ENCODE measurements around the gene CGNL1.

The CGNL1 gene

DNA sequence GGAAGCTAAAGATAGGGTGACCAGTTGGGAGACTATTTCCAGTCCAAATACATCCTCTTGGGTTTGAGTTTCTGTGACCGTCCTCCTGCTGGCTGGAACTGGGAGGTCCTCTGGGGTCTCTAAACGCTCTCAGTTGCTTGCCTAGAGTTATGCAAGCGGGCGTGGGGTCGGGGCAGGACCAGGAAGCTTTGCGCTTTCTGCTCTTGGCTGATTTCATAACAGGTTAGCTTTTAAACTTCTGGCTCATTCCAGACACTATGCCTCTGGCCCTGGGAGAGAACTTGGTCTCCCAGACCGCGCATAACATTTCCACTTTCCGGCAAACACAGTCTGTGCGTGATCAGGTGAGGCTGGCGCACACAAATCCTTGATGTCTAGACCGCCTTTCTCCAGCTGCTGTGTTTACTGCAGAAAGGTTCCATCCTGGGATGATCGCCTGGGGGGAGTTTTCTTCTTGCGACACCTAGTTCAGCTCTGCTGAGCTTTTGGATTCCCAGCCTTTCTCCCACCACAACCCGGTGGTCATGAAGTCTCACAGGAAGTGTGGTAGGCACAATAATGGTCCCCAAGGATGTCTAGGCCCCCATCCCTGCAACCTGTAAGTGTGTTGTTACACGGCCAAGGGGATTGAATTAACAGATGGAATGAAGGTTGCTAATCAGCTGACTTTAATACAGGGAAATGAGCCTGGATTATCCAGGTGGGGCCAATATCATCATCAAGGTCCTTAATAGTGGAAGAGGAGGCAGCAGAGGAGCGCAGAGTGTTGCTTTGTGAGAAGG lies 23.6 kb upstream of the CGNL1 start:
- no peak for DNase-seq

DNA sequence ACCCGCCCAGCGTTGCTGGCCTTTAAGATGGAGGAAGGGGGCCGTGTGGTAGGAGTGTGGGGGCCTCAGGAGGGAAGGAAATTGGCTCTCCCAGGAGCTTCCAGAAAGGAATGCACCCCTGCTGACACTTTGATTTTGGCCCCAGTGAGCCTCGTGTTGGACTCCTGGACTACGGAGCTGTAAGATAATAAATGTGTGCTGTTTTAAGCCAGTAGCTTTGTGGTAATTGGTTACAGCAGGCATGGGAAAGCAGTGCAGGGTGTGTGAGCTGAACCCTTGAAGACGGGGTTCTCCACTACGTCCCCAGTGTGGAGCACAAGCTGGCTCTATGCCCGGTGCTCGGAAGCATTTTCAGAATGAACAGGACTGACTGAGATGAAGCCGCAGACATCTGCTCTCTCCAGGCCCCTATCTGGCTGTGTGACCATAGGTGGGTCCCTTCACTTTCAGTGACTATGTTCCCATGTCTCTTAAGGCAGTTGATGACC lies 22.9 kb upstream of the CGNL1 start:
- no peak for DNase-seq

DNA sequence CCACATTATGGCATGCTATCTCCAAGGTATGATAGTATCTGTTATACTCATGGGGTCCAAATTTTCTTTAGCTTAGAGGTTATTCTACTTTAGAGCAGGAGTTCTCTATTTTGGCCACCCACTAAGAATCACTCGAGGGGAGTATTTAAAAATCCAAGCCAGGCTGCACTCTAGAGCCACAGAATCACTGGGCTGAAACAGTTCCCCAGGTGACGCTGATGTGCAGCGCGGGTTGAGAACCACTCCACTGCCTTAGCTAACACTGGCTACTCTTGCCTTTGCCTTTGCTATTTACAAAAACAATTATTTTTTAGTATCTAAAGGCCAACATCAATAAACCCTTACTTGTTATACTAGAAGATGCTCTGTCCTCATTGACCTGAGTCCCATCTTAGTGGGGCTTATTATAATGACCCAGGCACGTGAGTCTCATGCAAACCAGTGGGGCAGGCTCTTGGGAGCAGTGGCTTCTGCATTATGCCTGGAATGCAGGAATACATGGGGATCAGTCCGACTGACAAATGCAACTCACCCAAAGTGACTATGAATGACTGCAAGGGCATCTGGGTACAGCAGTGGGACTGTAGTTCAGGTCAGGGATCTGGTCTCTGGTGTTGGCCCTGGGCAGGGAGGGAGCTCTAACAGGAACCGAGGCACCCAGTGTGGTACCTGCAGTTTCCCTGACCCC lies 21.7 kb upstream of the CGNL1 start:
- no peak for DNase-seq

DNA sequence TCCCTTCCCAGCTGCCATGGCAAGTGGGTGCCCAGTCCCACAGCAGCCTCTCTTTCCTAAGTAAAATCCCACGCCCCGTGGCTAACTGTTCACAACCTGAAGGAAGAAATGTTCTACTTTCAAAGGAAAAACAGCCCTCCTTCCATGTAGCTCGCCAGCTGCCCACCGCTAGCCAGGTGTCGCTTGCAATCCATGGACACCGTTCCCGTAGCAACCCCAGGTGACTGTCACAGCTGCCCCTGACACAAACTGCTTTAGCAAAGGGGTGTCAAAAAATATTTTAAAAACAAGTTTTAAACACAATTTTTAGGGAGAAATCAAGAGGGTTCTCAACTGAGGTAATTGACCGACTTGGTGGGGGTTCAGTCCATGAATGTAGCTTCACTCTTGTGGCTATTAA lies 21.0 kb upstream of the CGNL1 start:
- DNase-seq, result no peak

DNA sequence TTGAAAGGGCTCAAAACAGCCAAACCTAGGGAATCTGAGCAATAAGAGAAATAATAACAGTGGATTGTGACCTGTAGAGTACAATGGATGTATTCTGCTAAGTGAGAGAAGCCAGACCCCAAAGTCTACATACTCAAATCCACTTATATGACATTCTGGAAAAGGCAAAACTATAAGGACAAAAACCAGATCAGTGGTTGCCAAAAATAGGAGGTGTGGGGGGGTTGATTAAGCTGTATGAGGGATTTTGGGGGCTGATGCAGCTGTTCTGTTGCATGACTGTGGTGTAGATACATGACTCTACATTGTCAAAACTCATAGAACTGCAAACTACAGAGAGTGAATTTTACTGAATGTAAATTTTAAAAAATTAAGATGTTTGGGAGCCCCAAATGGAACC lies 20.1 kb upstream of the CGNL1 start:
- DNase-seq, result no peak

DNA sequence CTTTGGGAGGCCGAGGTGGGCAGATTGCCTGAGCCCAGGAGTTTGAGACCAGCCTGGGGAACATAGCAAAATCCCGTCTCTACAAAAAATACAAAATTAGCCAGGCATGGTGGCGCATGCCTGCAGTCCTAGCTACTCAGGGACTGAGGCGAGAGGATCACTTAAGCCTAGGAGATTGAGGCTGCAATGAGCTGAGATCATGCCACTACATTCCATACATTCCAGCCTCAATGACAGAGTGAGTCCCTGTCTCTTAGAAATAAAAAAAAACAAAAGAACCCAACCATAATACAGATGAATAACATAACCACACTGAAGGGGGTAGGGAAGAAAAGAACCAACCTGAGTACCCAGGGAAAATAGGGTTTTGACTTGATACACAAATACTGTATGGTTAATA lies 19.7 kb upstream of the CGNL1 start:
- no peak for DNase-seq

DNA sequence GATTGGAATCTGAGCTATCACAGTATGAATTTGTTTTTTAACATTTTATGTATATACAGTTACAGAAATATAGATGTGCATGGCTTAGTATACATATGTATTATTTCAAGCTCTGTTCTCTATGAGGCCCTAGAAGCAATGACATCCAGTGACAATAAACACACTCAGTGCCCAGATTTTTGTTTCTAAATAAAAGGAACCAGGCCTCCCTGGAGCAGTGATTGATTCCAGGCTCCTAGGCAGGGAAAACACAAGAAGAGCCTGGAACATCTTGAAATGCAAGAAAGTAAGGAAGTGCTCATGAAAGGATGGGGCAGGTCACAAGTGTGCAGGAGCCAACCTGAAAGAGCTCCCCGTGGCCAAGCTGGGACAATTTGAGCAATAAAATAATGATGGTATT lies 18.5 kb upstream of the CGNL1 start:
- DNase-seq, result no peak

DNA sequence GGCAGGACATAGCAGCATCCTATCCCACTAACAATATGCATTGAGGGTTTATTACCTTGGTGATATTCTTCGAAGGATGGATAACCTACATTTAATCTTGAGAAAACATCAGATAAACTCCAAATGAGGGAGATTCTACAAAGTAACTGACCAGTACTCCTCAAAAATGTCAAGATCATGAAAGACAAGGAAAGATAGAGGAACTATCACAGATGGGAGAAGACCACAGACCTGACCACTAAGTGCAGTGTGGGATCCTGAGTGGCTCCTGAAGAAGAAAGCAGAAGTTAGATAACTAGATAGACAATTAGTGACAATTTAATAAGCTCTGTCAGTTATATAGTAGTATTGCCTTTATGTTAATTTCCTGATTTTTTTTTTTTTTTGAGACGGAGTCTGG lies 17.7 kb upstream of the CGNL1 start:
- no peak for DNase-seq

DNA sequence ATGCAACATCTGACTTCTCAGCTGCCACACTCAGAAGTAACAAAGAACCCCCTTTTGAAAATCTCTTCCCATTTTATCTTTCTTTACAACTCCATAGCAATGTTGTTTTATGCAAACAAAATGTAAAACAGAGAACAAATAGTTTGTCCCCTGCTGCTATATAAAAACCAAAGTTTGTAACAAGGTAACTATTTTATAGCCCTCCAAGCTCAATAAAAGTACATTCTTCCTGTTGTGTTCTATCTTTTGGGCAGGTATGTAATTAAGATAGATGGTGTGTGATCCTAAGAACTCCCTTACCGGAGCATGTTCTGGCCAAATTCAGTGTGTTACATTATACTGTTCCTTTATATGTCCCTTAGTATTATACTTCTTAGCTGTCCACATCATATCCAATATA lies 12.6 kb upstream of the CGNL1 start:
- DNase-seq, result no peak

DNA sequence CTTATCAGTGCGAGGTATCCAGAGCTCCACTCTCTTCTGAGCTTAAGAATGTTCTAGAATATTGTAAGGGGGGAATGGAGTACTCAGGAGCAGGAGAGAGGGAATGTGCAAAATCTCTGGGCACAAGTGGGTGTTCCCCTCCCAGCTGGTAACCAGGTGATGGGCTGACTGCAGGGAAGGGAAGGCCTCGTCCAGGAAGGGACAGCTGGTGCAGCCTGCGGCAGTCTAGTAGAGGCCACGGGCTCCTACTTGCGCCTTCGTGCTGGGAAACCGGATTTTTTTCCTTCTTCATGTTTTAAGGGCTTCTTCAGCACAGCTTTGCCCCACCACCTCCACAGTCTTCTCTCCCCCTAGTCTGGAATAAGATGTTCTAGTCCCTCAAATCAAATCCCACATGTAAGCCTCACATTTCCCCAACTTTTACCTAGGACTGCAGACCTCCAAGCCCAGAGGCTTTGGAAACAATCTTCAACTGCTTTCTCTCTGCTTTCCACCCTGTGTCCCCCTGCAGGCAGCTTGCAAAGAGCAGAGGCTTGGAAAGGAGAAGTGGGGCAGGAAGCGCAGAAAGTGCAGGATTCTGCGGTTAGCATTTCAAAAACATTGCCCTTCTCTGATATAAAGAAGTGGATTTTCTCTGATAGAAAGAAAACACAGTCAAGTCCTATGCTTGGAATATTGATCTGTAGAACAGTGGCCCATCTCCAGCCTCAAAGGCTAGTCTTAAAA lies 11.9 kb upstream of the CGNL1 start:
- no peak for DNase-seq

DNA sequence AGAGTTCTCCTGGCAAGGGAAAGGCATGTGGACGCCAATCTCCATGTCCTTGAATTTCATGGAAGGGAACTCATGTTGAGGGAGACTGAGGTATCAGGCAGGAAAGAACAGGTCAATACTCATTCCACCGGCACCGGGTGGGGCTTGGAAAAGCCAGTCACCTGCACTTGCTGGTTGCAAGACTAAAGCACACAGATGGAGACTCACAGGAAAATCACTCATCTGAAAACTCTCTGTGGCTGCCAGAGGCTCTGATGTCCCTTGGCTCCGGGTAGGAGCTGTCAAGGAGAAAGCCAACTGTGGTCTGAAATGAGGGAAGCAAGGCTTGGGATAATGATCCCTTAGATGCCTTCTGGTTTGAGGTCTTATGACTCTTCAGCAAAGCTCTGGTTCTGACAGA lies 8.7 kb upstream of the CGNL1 start:
- no peak for DNase-seq

DNA sequence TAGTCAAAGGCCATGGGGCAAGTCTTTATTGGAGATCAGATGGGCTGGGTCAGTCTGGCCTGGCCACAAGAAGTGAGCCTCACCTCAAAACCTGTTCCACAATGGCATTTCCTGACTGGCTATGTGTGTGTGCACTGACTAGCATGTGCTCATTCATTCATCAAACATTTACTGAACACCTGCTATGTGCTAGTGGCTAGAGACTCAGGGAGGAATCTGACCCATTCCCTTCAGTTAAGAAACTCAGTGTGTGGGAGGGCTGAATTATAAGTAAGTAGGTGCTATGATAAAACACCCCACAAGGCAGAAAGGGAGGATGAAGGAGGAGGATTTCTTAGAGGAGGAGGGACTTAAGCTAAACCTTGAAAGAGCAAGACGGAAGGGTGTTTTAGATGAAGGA lies 5.4 kb upstream of the CGNL1 start:
- no peak for DNase-seq

DNA sequence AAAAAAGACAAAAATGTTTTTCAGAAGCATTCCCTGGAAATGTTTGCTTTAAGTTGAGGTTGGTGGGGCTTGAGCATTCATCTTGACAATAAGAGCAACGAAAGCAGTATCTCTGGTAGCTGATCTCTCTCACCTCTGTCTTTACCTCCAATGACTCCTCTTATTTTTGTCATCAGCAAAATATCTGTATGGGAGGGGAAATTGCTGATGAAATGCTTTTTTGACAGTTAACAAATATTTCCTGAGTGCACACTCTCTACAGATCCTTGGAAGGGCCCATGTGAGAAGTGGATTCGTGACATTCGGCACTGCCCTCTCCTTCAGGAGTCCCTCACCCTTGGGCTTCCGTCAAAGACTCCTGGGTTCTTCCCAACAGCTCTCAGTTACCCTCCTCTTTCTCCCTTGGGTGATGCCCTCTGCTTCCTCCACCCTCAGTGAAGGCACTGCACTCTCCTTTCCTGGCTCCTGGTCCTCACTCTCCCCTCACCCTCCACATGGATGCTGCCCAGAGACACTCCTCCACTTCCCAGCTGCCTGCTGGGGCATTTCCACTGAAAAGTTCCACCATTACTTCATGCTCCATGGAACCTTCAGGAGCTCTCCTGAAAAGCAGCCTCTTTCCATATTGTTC lies 2.9 kb upstream of the CGNL1 start:
- no peak for DNase-seq

DNA sequence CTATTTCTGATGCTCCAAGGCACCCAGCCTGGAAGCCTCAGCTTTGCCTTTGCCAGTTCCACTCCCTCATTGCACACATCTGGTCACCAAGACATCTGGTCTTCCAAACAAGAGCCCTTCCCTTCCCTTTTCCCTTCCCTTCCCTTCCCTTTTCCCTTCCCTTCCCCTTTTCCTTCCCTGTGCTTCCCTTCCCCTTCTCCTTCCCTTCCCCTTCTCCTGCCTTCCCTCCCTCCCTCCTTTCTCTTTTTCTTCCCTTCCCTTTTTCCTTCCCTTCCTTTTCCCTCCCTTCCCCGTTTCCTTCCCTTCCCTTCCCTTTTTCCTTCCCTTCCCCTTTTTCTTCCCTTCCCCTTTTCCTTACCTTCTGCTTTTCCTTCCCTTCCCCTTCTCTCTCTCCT lies 2.4 kb upstream of the CGNL1 start:
- no peak for DNase-seq

DNA sequence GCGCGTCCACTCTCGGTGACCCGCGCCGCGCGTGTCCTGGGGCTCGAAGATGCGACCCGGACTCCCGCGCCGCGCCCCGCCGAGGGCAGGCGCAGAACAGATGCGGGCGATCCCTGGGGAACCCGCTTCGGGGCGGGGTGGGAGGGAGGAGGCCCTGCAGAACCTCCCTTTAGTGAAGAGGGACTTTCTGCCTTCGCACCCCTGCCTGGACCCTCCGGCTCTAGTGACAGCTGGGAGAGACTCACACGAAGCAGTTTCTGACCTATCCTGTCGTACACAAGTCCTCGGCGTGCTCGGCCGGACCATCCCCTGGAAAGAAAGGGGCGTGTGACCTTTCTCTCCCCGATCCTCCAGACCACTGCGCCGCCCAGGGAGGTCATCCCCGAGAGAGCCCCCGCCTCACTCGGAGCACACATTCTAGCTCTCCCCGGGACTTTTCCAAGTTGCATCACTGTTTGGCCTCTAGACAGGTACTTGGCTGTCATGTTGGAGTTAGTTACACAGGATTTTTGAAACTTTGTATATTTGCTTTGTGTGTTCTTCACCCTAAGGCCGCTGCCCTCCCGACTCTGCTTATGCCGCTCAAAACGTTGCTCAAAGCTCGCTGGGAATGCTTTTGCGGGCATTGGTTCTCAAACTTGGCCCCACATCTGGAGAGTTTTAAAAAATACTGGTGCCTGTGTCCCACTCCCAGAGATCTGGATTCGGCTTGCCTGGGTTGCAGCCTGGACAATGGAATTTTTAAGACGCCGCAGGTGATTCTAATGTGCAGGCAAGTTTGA lies 582 bp downstream of the CGNL1 start:
- no peak for DNase-seq

DNA sequence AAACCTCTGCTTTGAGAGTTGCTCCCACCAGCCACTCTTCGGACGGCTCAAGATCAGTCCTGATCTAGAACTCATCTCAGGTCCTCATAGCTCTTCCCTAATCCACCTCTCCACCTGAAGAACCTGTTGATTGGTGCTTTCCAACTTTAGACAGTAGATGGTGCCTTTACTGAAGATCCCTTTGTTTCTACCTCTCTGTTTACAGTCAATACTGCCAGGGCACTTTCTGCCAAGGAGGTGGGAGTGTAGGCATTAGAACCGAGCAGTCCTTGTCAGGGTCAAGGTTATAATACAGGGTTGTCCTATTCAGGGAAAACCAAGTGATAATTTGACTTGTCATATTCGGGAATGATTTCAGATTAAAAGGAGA lies 1.2 kb downstream of the CGNL1 start:
- no peak for DNase-seq

DNA sequence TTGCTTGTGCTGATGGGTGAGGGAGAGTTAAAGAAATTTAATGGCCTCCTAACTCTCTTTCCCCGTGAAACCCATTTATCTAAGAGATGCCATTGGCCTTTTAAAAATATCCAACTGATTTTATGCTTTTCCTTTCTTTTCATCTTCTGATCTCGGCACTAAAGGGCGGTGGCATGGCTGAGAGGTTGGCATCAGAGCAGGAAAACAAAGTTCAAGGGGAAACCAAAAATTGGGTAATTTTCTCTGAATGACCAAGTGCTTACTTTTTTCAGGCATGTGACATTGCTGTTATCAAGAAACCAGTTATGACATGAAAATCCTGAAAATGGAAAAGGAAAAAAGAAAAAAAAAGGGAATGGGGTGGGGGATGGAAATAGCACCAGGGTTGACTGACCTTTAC lies 3.2 kb downstream of the CGNL1 start:
- DNase-seq, result no peak

DNA sequence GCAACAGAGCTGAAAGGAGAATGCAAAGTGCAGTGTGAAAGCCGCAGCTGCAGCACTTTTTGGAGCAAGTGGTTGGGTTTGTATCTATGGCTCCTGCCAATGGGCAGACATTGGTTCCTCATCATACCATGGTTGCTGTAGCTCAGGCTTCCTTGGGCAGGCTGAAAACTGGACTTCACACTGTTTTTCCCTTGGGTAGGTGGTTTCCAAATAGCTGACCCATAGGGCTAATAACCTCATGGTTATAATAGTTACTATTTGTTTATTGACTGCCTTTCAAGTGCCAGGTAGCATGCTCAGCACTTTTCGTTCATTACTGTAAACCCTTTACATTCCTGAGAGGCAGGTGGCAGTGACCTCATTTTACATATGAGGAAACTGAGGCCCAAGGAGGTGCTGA lies 4.5 kb downstream of the CGNL1 start:
- DNase-seq, result no peak

DNA sequence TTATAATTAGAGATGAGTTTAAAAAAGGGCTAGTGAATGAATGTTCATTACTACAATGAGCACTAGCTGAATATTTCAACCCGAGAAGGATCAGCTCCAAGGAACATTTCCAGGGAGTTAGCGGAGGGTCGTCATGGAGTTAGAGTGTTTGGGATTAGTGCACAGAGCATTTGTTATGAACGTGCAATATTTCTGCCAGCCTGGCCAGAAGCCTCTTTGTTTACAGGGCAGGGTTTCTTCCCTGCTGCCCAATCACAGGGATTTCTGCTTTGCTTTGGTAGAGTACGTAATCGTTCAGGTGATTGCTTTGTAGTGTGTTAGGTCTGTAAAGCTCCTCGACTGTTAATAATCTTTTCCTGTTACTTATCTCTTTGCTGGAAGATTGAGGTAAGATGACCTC lies 5.9 kb downstream of the CGNL1 start:
- no peak for DNase-seq

DNA sequence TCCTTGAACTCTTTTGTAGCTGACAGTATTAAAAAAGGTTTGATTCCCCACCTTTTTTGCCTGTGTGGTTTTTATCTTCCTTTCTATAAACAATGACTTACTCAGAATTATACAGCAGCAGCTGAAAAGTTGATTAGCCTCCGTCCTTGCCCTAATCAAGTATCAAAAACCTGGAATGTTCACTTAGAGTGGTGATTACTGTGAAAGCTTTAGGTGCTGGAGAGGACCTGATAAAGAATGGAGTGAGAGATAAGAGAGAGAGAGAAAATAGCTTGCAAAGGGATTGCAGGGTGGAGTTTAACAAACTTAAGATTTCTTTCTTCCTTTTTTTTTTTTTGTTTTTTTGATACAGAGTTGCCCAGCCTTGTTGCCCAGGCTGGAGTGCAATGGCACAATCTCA lies 6.7 kb downstream of the CGNL1 start:
- no peak for DNase-seq

DNA sequence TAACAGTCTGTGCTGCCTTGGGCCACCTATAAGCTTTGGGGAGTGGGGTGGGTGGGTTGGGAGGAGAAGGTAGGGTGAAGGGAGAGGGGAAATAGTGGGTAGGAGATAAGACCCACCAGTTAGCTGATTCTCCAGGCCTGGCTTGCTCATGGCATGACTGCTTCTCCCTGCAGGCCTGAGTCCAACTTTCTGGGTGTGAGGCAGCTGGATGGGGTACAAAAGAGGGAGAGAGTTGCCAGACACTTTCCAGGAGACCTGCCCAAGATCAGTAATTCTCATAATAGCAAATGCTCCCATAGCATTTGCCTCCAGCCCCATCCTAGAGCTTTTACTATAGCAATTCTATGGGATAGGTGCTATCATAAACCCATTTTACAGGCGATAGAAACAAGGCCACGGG lies 7.7 kb downstream of the CGNL1 start:
- no peak for DNase-seq

DNA sequence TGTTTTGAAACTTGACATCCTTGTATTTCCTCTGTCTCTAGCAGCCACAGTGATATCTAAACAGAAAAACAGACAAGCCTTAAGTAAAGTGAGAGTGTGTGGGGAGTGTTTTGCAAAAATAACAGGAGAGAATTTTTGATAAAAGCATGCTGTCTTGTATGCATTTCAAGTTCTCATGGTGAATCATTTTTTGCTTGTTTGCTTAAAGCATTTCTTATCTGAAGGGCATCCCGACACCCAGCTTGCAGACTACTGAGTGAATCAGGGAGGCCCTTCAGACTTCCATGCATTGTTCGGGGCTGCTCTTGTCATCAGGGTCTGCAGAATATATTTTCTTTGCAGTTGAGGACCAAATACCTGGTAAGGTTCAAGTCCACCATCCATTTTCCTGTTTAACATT lies 8.5 kb downstream of the CGNL1 start:
- DNase-seq, result no peak

DNA sequence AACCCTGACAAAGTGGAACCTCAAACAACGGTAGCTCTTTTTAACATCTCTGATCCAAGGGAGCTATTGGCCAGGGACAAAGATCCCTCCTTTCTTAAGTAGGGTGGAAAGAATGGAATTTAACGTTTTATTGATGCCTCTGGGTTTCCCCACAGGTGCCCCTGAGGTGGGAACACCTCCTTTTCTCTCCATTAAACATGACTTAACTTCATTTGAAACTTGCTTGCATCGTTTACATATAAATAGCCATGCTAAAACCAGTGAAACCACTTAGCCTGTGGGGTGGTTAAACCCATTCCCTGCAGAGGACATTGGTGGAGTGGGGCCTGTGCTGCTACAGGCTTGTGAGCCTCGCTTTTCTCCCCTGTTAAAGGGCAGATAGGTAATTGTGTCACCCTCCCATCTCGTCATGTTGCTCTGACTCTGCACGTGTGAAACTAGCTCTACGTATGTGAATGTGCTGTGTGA lies 9.7 kb downstream of the CGNL1 start:
- DNase-seq, result no peak

Measured in activated naive CD4-positive, alpha-beta T cell treated with anti-CD3 and anti-CD28 coated beads, Interleukin-2, amount 50 U/mL, for 16 hours (primary cell).